ENCODE data around the gene KIRREL2.
"Not testable (repeated sequence)": the region's sequence is repeated elsewhere in the genome, so short reads cannot be mapped to it uniquely, and the experiment has no call there.

DNA sequence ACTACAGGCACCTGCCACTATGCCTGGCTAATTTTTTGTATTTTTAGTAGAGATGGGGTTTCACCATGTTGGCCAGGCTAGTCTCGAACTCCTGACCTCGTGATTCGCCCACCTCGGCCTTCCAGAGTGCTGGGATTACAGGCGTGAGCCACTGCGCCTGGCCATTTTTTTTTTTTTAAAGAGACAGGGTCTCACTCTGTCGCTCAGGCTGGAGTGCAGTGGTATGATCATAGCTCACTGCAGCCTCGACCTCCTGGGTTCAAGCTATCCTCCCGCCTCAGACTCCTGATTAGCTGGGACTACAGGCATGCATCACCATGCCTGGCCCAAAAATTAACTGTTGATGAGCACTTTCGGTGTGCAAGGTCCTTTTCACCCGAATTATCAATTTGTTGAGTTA lies 20.6 kb upstream of the KIRREL2 start:
- not testable (repeated sequence) for TF ChIP-seq POLR2A, EP300 (IDR thresholded peaks at IDR 0.05)
